Calu3 (cell line): ENCODE measurements around the gene ZNF792. TPM values are rescaled to one million over a fixed set of nuclear protein-coding genes. Genes with fewer than 3 reads are reported as not detected.
A peak's percentile ranks its signal among the peaks of the same experiment; 100 is the strongest.

Experiments
- Bru-seq: library from RNA; stranded (reverse); fragments of 400-500 nt; gene quantifications from one replicate; lab custom pipeline; 2021; lab: Mats Ljungman, UMichigan
- BruChase-seq, 2 experiments: library from RNA; stranded (reverse); fragments of 400-500 nt; gene quantifications; one replicate each; lab custom pipeline; 2021; lab: Mats Ljungman, UMichigan
- BruUV-seq: library from RNA; stranded (reverse); fragments of 400-500 nt; replicated peaks from 2 replicates; lab custom pipeline; 2021; lab: Mats Ljungman, UMichigan
- CTCF ChIA-PET: fragments of 300-600 bp; sonication (Branson Sonifier 250); formaldehyde crosslinking; loops from one replicate; lab custom pipeline; 2022; ENCODE audit warnings: antibody characterized with exemption; lab: Charles Lee
- DNase-seq: peaks from one replicate; pipeline ENCODE4 v3.0.0; 2022
- H3K27ac Mint-ChIP-seq: one replicate; pipeline ENCODE4 v1.8.0; 2022; ENCODE audit warnings: mixed read lengths; ENCODE audit not compliant: unreplicated experiment
- H3K27me3 Mint-ChIP-seq: one replicate; pipeline ENCODE4 v1.8.0; 2022; ENCODE audit warnings: mixed read lengths; ENCODE audit not compliant: unreplicated experiment
- H3K36me3 Mint-ChIP-seq: one replicate; pipeline ENCODE4 v1.8.0; 2022; ENCODE audit warnings: mild to moderate bottlenecking, moderate library complexity, mixed read lengths; ENCODE audit not compliant: insufficient read depth, unreplicated experiment
- H3K4me1 Mint-ChIP-seq: one replicate; pipeline ENCODE4 v1.8.0; 2022; ENCODE audit warnings: mild to moderate bottlenecking, low read depth, mixed read lengths; ENCODE audit not compliant: unreplicated experiment
- H3K4me3 Mint-ChIP-seq: one replicate; pipeline ENCODE4 v1.8.0; 2022; ENCODE audit warnings: mild to moderate bottlenecking, low read depth, moderate library complexity, mixed read lengths; ENCODE audit not compliant: unreplicated experiment
- H3K9me3 Mint-ChIP-seq: one replicate; pipeline ENCODE4 v1.8.0; 2022; ENCODE audit warnings: low read depth, mixed read lengths; ENCODE audit not compliant: unreplicated experiment
- CTCF ChIP-seq: fragments of 200-600 bp; IDR thresholded peaks from one replicate; pipeline ENCODE4 v1.8.0; 2022; ENCODE audit warnings: antibody characterized with exemption; ENCODE audit not compliant: unreplicated experiment
- intact Hi-C: fragments of 100-400 bp; cut with micrococcal nuclease; formaldehyde crosslinking; loops from one replicate; pipeline ENCODE4 v1.10.0; 2022; ENCODE audit not compliant: unreplicated experiment
- long read RNA-seq: library from polyadenylated mRNA; stranded (forward); transcript quantifications from one replicate; pipeline ENCODE4 v2.0.0, GENCODE V29; 2022
- total RNA-seq: library from RNA; stranded (reverse); gene quantifications from 2 replicates; pipeline ENCODE4 v1.2.3, GENCODE V29; 2022

ZNF792 gene
- total RNA-seq: 9.1 and 9.3 TPM in 2 replicates
- percentile 61 among the genes with signal in this experiment for Bru-seq, nascent RNA
- BruChase-seq, experiment 1, labeled RNA remaining after a 6-hour chase: percentile 72 among the genes with signal in this experiment
- percentile 74 among the genes with signal in this experiment for BruChase-seq, experiment 2, labeled RNA remaining after a 2-hour chase
- long read RNA-seq, partial matches to known transcripts: 0 of 3 reads
- long read RNA-seq, other reads (novel, unspliced or antisense): 0 of 3 reads

DNA sequence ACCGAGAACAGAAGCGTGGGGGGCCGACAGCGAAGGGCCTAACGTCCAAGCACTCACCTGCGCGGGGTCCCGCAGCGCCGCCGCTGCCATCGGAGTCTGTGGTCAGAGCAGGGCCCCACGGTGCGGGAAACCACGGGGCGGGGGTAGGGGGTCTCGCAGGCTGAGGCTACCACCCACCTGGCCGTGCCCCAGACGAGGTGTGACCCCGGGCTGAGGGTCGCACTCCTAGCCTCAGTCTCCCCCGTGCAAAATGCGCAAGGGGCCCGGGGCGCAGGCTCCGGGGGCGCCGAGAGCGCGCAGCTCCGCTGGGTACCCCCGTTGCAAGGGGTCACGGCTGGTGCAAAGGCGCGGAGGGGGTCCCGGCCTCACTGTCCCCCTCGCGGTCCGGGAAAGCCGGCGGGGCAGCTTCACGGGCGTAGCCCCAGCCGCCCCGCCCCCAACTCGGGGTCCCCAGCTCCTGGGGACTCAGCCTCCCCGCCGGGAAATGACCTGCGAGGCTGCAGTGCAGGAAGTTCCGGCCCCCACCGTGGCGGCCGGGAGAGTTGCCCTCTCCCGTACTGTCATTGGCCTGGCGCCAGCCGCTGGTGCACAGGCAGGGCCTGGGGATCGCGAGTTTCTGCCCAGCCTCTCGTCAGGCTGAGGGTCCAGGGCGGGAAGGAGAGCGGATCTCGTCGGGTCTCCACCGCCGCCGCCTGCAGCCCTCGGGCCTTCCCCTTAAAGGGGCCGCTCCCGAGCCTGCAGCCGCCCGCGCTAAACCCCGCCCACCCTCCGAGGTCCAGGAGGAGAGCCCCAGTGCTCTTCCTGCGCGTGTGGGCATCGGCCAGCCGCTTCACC lies at the start of gene ZNF792:
TSS of gene ZNF792 (minus strand) at position 657 of the 834 bp plus-strand sequence. CDS start at position 90, 567 bp downstream.
- no peaks in the 10 kb centered on the region for H3K27me3 Mint-ChIP-seq
- H3K4me1 Mint-ChIP-seq: peaks cover 29% of the 10 kb centered on the region
- CTCF ChIA-PET: no interaction called here
- peaks cover 16% of the 10 kb centered on the region for H3K9me3 Mint-ChIP-seq
- TF ChIP-seq CTCF: no peak
- no TSS peak for BruUV-seq
- H3K36me3 Mint-ChIP-seq: peaks cover 24% of the 10 kb centered on the region
- peak within 1 kb of the TSS; percentile 0 for H3K27ac Mint-ChIP-seq
- DNase-seq: peak; percentile 79
- intact Hi-C loops: loop anchor here (10.0 kb wide), 1 partner anchor 189 kb away; the partner anchor contains the start of gene ZNF599
- H3K4me3 Mint-ChIP-seq: peak within 1 kb of the TSS; percentile 76

GRCh38 chr19:35013041-35013819 lies 49.2 kb upstream of the ZNF792 start:
- CTCF ChIA-PET: interaction anchor here (1.0 to 2.0 kb wide), 4 partner anchors 10 to 38 kb away, joined by 3 to 5 read pairs (median 4); no protein-coding TSS in a partner anchor
- DNase-seq: peak; percentile 86
- H3K9me3 Mint-ChIP-seq: no peaks in the 10 kb centered on the region
- intact Hi-C loops: loop anchor here (1.0 kb wide), 1 partner anchor 40 kb away; no protein-coding TSS in a partner anchor
- H3K4me1 Mint-ChIP-seq: peaks cover 14% of the 10 kb centered on the region
- peak overlapping the region; percentile 45 for H3K27ac Mint-ChIP-seq
- H3K4me3 Mint-ChIP-seq: peak overlapping the region; percentile 26
- H3K27me3 Mint-ChIP-seq: no peaks in the 10 kb centered on the region
- BruUV-seq: no TSS peak
- peak; percentile 98 for TF ChIP-seq CTCF
- H3K36me3 Mint-ChIP-seq: peaks cover 63% of the 10 kb centered on the region

- no peak overlapping the region for H3K4me3 Mint-ChIP-seq
- TF ChIP-seq CTCF: no peak
- intact Hi-C loops: no loop called here
- no peaks in the 10 kb centered on the region for H3K9me3 Mint-ChIP-seq
- CTCF ChIA-PET: interaction anchor here (1.0 to 2.0 kb wide), 3 partner anchors 9 to 17 kb away, joined by 3 to 5 read pairs (median 4); no protein-coding TSS in a partner anchor
- peak overlapping the region; percentile 45 for H3K27ac Mint-ChIP-seq
- no peaks in the 10 kb centered on the region for H3K27me3 Mint-ChIP-seq
- DNase-seq: no peak
- peaks cover 19% of the 10 kb centered on the region for H3K4me1 Mint-ChIP-seq
- no TSS peak for BruUV-seq
- H3K36me3 Mint-ChIP-seq: peaks cover 61% of the 10 kb centered on the region
These were observed 48.0 kb upstream of the ZNF792 start for GRCh38 chr19:35011737-35012682.
